ENCODE results near the gene MED25.

The MED25 gene

DNA sequence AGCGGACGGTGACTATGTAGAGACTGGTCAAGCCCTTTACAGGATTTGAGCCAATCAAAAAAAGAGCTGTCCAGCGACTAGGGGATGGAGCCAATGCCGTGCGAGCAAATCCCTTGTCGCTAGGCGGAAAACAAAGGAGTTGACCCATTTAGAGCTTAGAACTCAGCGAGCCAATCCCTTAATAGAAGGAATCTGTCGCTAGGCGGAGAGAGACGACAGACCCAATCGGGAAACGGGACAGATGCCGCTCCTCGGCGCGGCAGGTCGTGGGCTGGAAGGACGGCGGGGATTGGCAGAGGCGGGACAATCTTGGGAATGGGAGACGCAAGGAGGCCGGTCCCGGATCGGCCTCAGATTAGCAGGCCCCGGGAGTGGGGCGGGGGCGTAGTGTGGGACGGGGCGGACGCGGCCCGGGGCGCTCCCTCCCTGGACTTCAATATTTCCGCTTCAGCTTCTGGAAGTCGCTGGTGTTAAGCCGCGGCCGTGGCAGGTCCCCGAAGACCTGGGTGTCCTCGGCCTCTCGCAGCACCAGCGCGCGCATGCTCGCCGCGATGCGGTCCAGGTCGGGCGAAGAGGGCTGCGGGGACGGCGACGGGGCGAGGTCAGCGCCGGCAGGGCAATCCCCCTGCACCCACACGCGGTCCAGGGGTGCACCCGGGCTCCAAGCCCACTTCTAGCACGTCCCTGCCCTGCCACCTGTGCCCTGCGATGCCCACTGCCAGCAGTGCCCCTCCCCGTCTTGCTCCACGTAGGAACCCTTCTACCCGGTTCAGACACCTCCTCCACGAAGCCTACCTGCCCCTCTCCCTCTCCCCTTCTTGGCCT lies 51.6 kb downstream of the MED25 start:
- Mint-ChIP-seq H3K27me3 (ENCODE audit: low read depth) (no peaks in the 10 kb centered on the region), H3K9me3 (no peaks in the 10 kb centered on the region), H3K4me3 (no peak overlapping the region), H3K36me3 (ENCODE audit: low read depth) (peaks cover 20% of the 10 kb centered on the region), H3K27ac (peak overlapping the region; percentile 86), H3K4me1 (ENCODE audit: low read depth) (peaks cover 31% of the 10 kb centered on the region)
- DNase-seq (ENCODE audit: low spot score): peak; percentile 94

- Mint-ChIP-seq H3K4me3 (no peak overlapping the region), H3K27me3 (ENCODE audit: low read depth) (no peaks in the 10 kb centered on the region), H3K4me1 (ENCODE audit: low read depth) (peaks cover 30% of the 10 kb centered on the region), H3K27ac (peak overlapping the region; percentile 86), H3K9me3 (no peaks in the 10 kb centered on the region), H3K36me3 (ENCODE audit: low read depth) (peaks cover 14% of the 10 kb centered on the region)
- no peak for DNase-seq (ENCODE audit: low spot score)
These were observed 52.3 kb downstream of the MED25 start for GRCh38 chr19:49870309-49870901.

GRCh38 chr19:49871349-49871985 lies 53.4 kb downstream of the MED25 start:
- H3K27me3 Mint-ChIP-seq (ENCODE audit: low read depth): no peaks in the 10 kb centered on the region
- H3K4me1 Mint-ChIP-seq (ENCODE audit: low read depth): peaks cover 27% of the 10 kb centered on the region
- H3K4me3 Mint-ChIP-seq: no peak overlapping the region
- H3K9me3 Mint-ChIP-seq: no peaks in the 10 kb centered on the region
- peaks cover 8% of the 10 kb centered on the region for H3K36me3 Mint-ChIP-seq (ENCODE audit: low read depth)
- no peak for DNase-seq (ENCODE audit: low spot score)
- peak overlapping the region; percentile 73 for H3K27ac Mint-ChIP-seq

GRCh38 chr19:49872245-49873128 lies 54.4 kb downstream of the MED25 start:
- Mint-ChIP-seq H3K27ac (peak overlapping the region; percentile 29), H3K4me3 (no peak overlapping the region), H3K4me1 (ENCODE audit: low read depth) (peaks cover 22% of the 10 kb centered on the region), H3K9me3 (no peaks in the 10 kb centered on the region), H3K36me3 (ENCODE audit: low read depth) (peaks cover 4% of the 10 kb centered on the region), H3K27me3 (ENCODE audit: low read depth) (no peaks in the 10 kb centered on the region)
- no peak for DNase-seq (ENCODE audit: low spot score)

GRCh38 chr19:49873129-49873521 lies 55.0 kb downstream of the MED25 start:
- no peak for DNase-seq (ENCODE audit: low spot score)
- no peaks in the 10 kb centered on the region for H3K27me3 Mint-ChIP-seq (ENCODE audit: low read depth)
- peaks cover 7% of the 10 kb centered on the region for H3K36me3 Mint-ChIP-seq (ENCODE audit: low read depth)
- no peaks in the 10 kb centered on the region for H3K9me3 Mint-ChIP-seq
- H3K4me1 Mint-ChIP-seq (ENCODE audit: low read depth): peaks cover 23% of the 10 kb centered on the region
- no peak overlapping the region for H3K4me3 Mint-ChIP-seq
- H3K27ac Mint-ChIP-seq: no peak overlapping the region

DNA sequence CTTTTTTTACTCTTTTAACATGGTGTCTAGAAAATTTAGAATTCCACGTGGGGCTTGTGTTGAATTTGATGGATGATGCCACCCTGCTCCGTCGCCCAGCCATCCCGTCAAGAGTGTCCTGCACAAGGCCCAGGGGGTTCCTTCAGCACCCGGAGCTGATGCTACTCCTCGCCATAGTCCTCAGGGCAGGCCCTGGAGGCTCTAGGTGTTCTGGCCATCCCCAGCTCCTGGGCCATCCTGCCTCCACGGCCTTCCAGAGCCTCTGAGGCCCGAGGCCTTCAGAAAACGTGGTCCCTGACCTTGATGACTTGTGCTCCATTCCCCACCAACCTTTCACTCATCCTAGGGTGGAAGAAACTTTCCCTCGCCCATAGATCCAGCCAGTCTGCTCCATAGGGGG lies 55.7 kb downstream of the MED25 start:
- H3K4me3 Mint-ChIP-seq: no peak overlapping the region
- DNase-seq (ENCODE audit: low spot score): no peak

DNA sequence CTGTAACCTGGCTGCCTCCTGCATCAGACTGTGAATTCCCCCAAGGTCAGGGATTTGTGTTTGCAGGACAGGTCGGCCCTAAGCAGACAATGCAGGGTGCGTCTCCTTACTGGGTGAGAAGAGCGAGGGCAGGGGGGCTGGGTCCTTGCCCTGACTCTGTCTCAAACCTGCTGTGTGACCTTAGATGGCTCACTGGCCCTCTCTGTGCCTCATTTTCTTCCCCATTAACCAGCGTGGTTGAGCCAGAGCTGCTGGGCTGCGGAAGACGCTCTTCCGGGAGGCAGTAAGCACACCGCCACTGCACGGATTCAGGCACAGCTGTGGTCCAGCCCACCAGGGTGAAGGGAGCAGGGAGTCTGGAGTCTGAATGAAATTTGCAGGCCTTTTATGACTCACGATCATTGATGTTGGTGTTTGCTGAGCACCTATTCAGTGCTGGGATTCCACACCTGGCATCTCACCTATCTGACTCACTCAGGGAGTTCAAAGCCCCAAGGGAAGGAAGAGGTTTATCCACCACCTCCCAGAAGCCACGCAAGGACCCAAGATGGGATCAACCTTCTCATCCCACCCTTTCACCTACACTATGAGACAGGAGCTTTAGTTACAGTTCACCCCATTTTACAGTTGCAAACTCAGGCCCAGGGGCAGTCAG lies 56.5 kb downstream of the MED25 start:
- peak overlapping the region; percentile 46 for H3K27ac Mint-ChIP-seq
- H3K36me3 Mint-ChIP-seq (ENCODE audit: low read depth): peaks cover 11% of the 10 kb centered on the region
- no peaks in the 10 kb centered on the region for H3K27me3 Mint-ChIP-seq (ENCODE audit: low read depth)

More for the DNA sequence above, 55.7 kb downstream of the MED25 start:
- Mint-ChIP-seq H3K27me3 (ENCODE audit: low read depth) (no peaks in the 10 kb centered on the region), H3K4me1 (ENCODE audit: low read depth) (peaks cover 23% of the 10 kb centered on the region), H3K9me3 (no peaks in the 10 kb centered on the region), H3K27ac (no peak overlapping the region), H3K36me3 (ENCODE audit: low read depth) (peaks cover 8% of the 10 kb centered on the region)

GRCh38 chr19:49875177-49875576 lies 57.1 kb downstream of the MED25 start:
- no peak overlapping the region for H3K4me3 Mint-ChIP-seq
- H3K27ac Mint-ChIP-seq: no peak overlapping the region
- peaks cover 25% of the 10 kb centered on the region for H3K4me1 Mint-ChIP-seq (ENCODE audit: low read depth)
- H3K9me3 Mint-ChIP-seq: no peaks in the 10 kb centered on the region
- DNase-seq (ENCODE audit: low spot score): no peak
- no peaks in the 10 kb centered on the region for H3K27me3 Mint-ChIP-seq (ENCODE audit: low read depth)
- H3K36me3 Mint-ChIP-seq (ENCODE audit: low read depth): peaks cover 11% of the 10 kb centered on the region

More for the DNA sequence above, 56.5 kb downstream of the MED25 start:
- no peak for DNase-seq (ENCODE audit: low spot score)
- Mint-ChIP-seq H3K9me3 (no peaks in the 10 kb centered on the region), H3K4me3 (no peak overlapping the region), H3K4me1 (ENCODE audit: low read depth) (peaks cover 27% of the 10 kb centered on the region)

DNA sequence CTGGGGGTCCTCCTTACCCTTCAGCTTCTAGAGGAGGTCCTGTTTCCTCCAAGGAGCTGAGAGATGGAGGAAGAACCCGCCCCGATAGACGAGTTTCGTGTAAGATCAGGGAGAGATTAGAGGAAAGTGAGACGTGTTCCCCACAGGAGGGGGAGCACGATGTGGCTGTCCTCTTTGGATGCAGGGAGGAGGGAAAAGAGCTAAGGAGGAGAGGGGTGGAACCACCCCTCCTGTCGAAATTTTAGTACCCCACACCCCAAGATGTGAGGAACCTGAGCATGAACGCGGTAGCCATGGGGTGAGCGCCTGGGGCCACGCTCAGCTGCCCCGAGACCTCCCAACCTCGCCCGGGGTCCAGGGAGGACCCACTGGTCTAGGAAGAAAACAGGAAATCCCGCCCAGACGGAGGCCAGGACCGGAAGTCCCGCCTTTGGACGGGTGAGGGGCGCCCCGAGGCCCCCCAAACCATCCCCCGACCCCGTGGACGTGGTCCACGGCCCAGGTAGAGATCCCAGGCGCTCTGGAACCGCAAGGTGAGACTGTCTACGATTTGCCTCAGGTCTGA lies 57.9 kb downstream of the MED25 start:
- peak; percentile 51 for DNase-seq (ENCODE audit: low spot score)
- no peak overlapping the region for H3K27ac Mint-ChIP-seq

DNA sequence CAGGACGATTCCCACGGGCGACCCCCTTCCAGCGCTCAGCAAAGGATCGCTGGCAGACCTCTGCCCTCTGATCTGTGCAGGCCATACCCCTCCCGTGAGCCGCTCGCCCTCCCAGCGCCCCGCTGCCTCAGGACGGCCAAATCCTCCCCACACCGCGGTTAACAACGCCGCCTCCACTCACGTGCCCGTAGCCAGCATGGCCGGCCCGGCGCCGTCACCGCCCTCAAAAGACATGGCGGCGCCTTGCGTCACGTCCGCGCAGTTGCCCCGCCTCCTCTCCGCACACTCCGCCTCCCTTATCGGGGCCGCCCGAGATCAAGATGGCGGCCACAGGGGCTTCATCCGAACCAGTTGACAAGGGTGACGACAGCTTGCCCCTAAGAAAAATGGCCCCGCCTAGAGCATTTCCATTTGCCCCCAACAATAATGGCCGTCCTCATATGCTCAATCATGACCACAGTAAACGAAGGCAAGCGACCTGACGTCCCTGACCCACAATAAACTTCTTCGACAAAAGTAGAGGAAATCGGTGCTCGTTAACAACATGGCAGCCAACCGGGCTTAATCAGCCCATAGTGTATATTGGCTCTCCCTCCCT lies 58.4 kb downstream of the MED25 start:
- no peaks in the 10 kb centered on the region for H3K9me3 Mint-ChIP-seq
- no peak overlapping the region for H3K27ac Mint-ChIP-seq
- peaks cover 21% of the 10 kb centered on the region for H3K4me1 Mint-ChIP-seq (ENCODE audit: low read depth)
- H3K36me3 Mint-ChIP-seq (ENCODE audit: low read depth): peaks cover 9% of the 10 kb centered on the region
- DNase-seq (ENCODE audit: low spot score): peak; percentile 97
- H3K27me3 Mint-ChIP-seq (ENCODE audit: low read depth): no peaks in the 10 kb centered on the region
- no peak overlapping the region for H3K4me3 Mint-ChIP-seq

More for the DNA sequence above, 57.9 kb downstream of the MED25 start:
- Mint-ChIP-seq H3K4me3 (no peak overlapping the region), H3K27me3 (ENCODE audit: low read depth) (no peaks in the 10 kb centered on the region), H3K4me1 (ENCODE audit: low read depth) (peaks cover 21% of the 10 kb centered on the region), H3K36me3 (ENCODE audit: low read depth) (peaks cover 7% of the 10 kb centered on the region), H3K9me3 (no peaks in the 10 kb centered on the region)

DNA sequence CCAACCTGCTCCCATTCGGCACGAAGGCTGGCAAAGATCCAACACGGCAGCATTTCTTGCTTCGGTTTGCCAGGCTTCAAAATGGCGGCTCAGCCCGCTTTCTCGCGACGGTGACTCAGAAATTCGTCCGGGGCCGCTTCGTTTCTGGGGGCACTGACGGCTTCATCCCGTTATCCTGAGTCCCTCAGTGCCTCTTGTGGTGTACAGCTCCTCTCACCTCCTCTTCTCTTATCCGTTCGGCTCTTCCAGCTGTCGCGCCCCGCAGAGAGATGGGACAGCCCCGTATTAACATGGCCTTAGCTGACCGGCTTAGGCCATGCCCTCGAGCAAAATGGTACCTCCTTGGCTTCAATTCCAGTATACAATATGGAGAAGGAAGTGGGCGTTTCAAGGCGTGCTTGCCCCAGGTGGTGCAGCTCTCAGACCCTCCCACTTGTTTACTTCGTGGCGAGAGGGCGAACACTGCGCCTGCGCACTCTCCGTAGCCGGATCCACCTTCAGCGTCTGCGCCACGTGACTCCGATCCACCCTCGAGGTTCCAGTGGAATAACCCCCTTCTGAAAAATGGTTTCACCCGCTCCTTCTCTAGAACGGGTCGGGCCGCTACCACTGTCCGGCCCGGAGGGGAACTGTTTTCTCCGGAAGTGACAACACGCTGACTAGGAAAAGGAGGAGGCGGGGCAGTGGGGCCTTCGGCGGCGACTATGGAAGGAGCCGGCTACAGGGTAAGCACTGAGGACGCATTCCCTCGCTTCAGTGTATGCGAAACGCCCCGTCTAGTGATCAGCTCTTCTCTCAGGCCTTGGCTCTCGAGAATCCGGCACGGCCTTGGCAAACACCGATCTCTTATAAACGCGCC lies 59.2 kb downstream of the MED25 start, which contains the start of the genes AKT1S1 and TBC1D17:
Gene AKT1S1 (minus strand): TSS at position 336 of the 859 bp plus-strand sequence. CDS start 4,060 bp downstream, outside the sequence.
Gene TBC1D17 (plus strand): TSS at position 683 of the 859 bp plus-strand sequence. CDS start 22 bp downstream, at position 705.
- H3K36me3 Mint-ChIP-seq (ENCODE audit: low read depth): peaks cover 17% of the 10 kb centered on the region

More for the DNA sequence above, 59.2 kb downstream of the MED25 start, which contains the start of the genes AKT1S1 and TBC1D17:
- Mint-ChIP-seq H3K4me1 (ENCODE audit: low read depth) (peaks cover 19% of the 10 kb centered on the region), H3K27ac (no peak within 1 kb of the TSS), H3K27me3 (ENCODE audit: low read depth) (no peaks in the 10 kb centered on the region), H3K4me3 (no peak within 1 kb of the TSS), H3K9me3 (no peaks in the 10 kb centered on the region)
- peak; percentile 100 for DNase-seq (ENCODE audit: low spot score)
